WTC11 (cell line): ENCODE data around the gene ST8SIA3. TPM values are rescaled to one million over a fixed set of nuclear protein-coding genes. Genes with fewer than 3 reads are reported as not detected.

Source experiments
- ATAC-seq: fragments of 200-7000 bp; cut with Tn5 transposase; 2 replicates; pipeline ENCODE4 v1.10.0; 2021; ENCODE audit warnings: mild to moderate bottlenecking, moderate library complexity
- CTCF ChIA-PET: fragments of 300-600 bp; sonication (Branson Sonifier 250); formaldehyde crosslinking; loops from one replicate; lab custom pipeline; 2021; ENCODE audit warnings: antibody characterized with exemption; lab: Charles Lee
- POLR2A ChIA-PET: fragments of 350-600 bp; sonication (Branson Sonifier 250); formaldehyde crosslinking; loops from one replicate; lab custom pipeline; 2021; ENCODE audit warnings: antibody characterized with exemption; lab: Charles Lee
- DNase-seq: peaks from one replicate; pipeline ENCODE4 v3.0.0; 2021; ENCODE audit warnings: low spot score
- H3K27ac Mint-ChIP-seq: 2 replicates; pipeline ENCODE4 v1.8.0; 2021; ENCODE audit warnings: mixed read lengths
- H3K27me3 Mint-ChIP-seq: 2 replicates; pipeline ENCODE4 v1.8.0; 2021; ENCODE audit warnings: low read depth, mild to moderate bottlenecking, moderate library complexity, mixed read lengths
- H3K36me3 Mint-ChIP-seq: 2 replicates; pipeline ENCODE4 v1.8.0; 2021; ENCODE audit warnings: mixed read lengths
- H3K4me1 Mint-ChIP-seq: 2 replicates; pipeline ENCODE4 v1.8.0; 2022; ENCODE audit warnings: mixed read lengths
- H3K4me3 Mint-ChIP-seq: 2 replicates; pipeline ENCODE4 v1.8.0; 2021; ENCODE audit warnings: mild to moderate bottlenecking, moderate library complexity, mixed read lengths
- H3K9me3 Mint-ChIP-seq: 2 replicates; pipeline ENCODE4 v1.8.0; 2021; ENCODE audit warnings: mixed read lengths
- ATF1 ChIP-seq: sonication (generic); formaldehyde crosslinking; IDR thresholded peaks from 2 replicates; pipeline ENCODE4 v1.8.1; 2023; ENCODE audit warnings: mild to moderate bottlenecking, moderate library complexity, missing genetic modification reagents
- CREB1 ChIP-seq: sonication (generic); formaldehyde crosslinking; IDR thresholded peaks from 2 replicates; pipeline ENCODE4 v1.8.0; 2023; ENCODE audit warnings: mild to moderate bottlenecking, missing genetic modification reagents
- CTCF ChIP-seq: fragments of 200-600 bp; IDR thresholded peaks from 2 replicates; pipeline ENCODE4 v1.8.0; 2022; ENCODE audit warnings: antibody characterized with exemption
- E2F4 ChIP-seq: sonication (generic); formaldehyde crosslinking; IDR thresholded peaks from 2 replicates; pipeline ENCODE4 v1.8.1; 2022; ENCODE audit warnings: low read depth, mild to moderate bottlenecking, moderate library complexity, missing genetic modification reagents, borderline replicate concordance
- ELF4 ChIP-seq: sonication (generic); formaldehyde crosslinking; IDR thresholded peaks from 2 replicates; pipeline ENCODE4 v1.8.1; 2022; ENCODE audit warnings: low read depth, mild to moderate bottlenecking, moderate library complexity, missing genetic modification reagents
- ETV6 ChIP-seq: sonication (generic); formaldehyde crosslinking; IDR thresholded peaks from 2 replicates; pipeline ENCODE4 v1.8.1; 2022; ENCODE audit warnings: mild to moderate bottlenecking, missing genetic modification reagents
- HMGXB4 ChIP-seq: sonication (generic); formaldehyde crosslinking; IDR thresholded peaks from 2 replicates; pipeline ENCODE4 v1.8.1; 2023; ENCODE audit warnings: mild to moderate bottlenecking, moderate library complexity, missing genetic modification reagents
- JAZF1 ChIP-seq: fragments of 250-450 bp; sonication (Bioruptor Pico); IDR thresholded peaks from 2 replicates; pipeline ENCODE4 v1.9.0; 2021; ENCODE audit warnings: moderate library complexity, mild to moderate bottlenecking, inconsistent platforms
- NR1H2 ChIP-seq: sonication (generic); formaldehyde crosslinking; IDR thresholded peaks from 2 replicates; pipeline ENCODE4 v1.9.0; 2021; ENCODE audit warnings: mild to moderate bottlenecking, moderate library complexity, missing genetic modification reagents
- NR3C1 ChIP-seq: sonication (generic); formaldehyde crosslinking; conservative IDR thresholded peaks from 2 replicates; pipeline ENCODE4 v1.8.1; 2023; ENCODE audit warnings: low read depth, mild to moderate bottlenecking, missing genetic modification reagents
- SMAD3 ChIP-seq: sonication (generic); formaldehyde crosslinking; IDR thresholded peaks from 2 replicates; pipeline ENCODE4 v1.8.0; 2022; ENCODE audit warnings: missing genetic modification reagents, mild to moderate bottlenecking, borderline replicate concordance
- ZBTB21 ChIP-seq: sonication (generic); formaldehyde crosslinking; IDR thresholded peaks from 2 replicates; pipeline ENCODE4 v1.8.1; 2023; ENCODE audit warnings: mild to moderate bottlenecking, missing genetic modification reagents, borderline replicate concordance
- ZNF138 ChIP-seq: sonication (generic); formaldehyde crosslinking; conservative IDR thresholded peaks from 2 replicates; pipeline ENCODE4 v1.8.1; 2022; ENCODE audit warnings: mild to moderate bottlenecking, moderate library complexity, missing genetic modification reagents
- ZNF263 ChIP-seq: sonication (generic); formaldehyde crosslinking; IDR thresholded peaks from 2 replicates; pipeline ENCODE4 v1.8.1; 2022; ENCODE audit warnings: low read depth, mild to moderate bottlenecking, moderate library complexity, missing genetic modification reagents
- ZNF317 ChIP-seq: sonication (generic); formaldehyde crosslinking; IDR thresholded peaks from 2 replicates; pipeline ENCODE4 v1.8.1; 2023; ENCODE audit warnings: low read depth, mild to moderate bottlenecking, moderate library complexity, missing genetic modification reagents, borderline replicate concordance
- ZNF416 ChIP-seq: fragments of 250-450 bp; sonication (Bioruptor Pico); IDR thresholded peaks from 2 replicates; pipeline ENCODE4 v1.9.0; 2021; ENCODE audit warnings: mild to moderate bottlenecking, inconsistent platforms
- ZNF423 ChIP-seq: fragments of 250-450 bp; sonication (Bioruptor Pico); IDR thresholded peaks from 2 replicates; pipeline ENCODE4 v2.1.2; 2022; ENCODE audit warnings: mild to moderate bottlenecking, moderate library complexity
- ZNF671 ChIP-seq: fragments of 250-450 bp; sonication (Bioruptor Pico); IDR thresholded peaks from 2 replicates; pipeline ENCODE4 v1.8.0; 2021; ENCODE audit warnings: mild to moderate bottlenecking
- total RNA-seq: library from RNA; stranded (reverse); gene quantifications from 3 replicates; pipeline ENCODE4 v1.2.3, GENCODE V29; 2021
- TF ChIP-seq, protein P1 (sequence below): sonication (generic); formaldehyde crosslinking; IDR thresholded peaks from 2 replicates; pipeline ENCODE4 v1.8.1; 2023; ENCODE audit warnings: mild to moderate bottlenecking, missing genetic modification reagents, moderate library complexity
- TF ChIP-seq, protein P2 (sequence below): sonication (generic); formaldehyde crosslinking; IDR thresholded peaks from 2 replicates; pipeline ENCODE4 v1.8.0; 2023; ENCODE audit warnings: missing genetic modification reagents

ST8SIA3 gene
- total RNA-seq, 1 experiment from 2014 or later: 2.3 TPM

- CTCF ChIA-PET: interaction anchor here (2.5 kb wide), 1 partner anchor 85 kb away, joined by 11 read pairs; no protein-coding TSS in a partner anchor
- Mint-ChIP-seq H3K9me3 (no peaks in the 10 kb centered on the region), H3K4me1 (peaks cover 22% of the 10 kb centered on the region), H3K4me3 (peak overlapping the region; percentile 94), H3K36me3 (no peaks in the 10 kb centered on the region)
- POLR2A ChIA-PET: no interaction called here
- TF ChIP-seq CREB1 (CRISPR knock-in tag): no peak
- TF ChIP-seq HMGXB4 (CRISPR knock-in tag): no peak
- TF ChIP-seq, protein P1, sequence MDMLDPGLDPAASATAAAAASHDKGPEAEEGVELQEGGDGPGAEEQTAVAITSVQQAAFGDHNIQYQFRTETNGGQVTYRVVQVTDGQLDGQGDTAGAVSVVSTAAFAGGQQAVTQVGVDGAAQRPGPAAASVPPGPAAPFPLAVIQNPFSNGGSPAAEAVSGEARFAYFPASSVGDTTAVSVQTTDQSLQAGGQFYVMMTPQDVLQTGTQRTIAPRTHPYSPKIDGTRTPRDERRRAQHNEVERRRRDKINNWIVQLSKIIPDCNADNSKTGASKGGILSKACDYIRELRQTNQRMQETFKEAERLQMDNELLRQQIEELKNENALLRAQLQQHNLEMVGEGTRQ (CRISPR knock-in tag): no peak
- TF ChIP-seq ZNF416 (CRISPR knock-in tag): no peak
- TF ChIP-seq CTCF: no peak
- no peak for TF ChIP-seq JAZF1 (CRISPR knock-in tag)
- no peak for TF ChIP-seq ELF4
- TF ChIP-seq NR1H2: no peak
- TF ChIP-seq ATF1 (CRISPR knock-in tag): no peak
- no peak for TF ChIP-seq ZNF138 (CRISPR knock-in tag)
- no peak for TF ChIP-seq ZNF263 (CRISPR knock-in tag)
- TF ChIP-seq, all 79 proteins: peak for 0
- peak; percentile 25 for DNase-seq
- Mint-ChIP-seq H3K27me3 (peaks cover 40% of the 10 kb centered on the region), H3K27ac (no peak overlapping the region)
- peak; percentile 4 for ATAC-seq
Observed at GRCh38 chr18:57352761-57353136, 392 bp downstream of the ST8SIA3 start.

GRCh38 chr18:57353137-57353939, 981 bp downstream of the ST8SIA3 start:
- peak overlapping the region; percentile 94 for H3K4me3 Mint-ChIP-seq
- ATAC-seq (peak; percentile 62), DNase-seq (peak; percentile 65)
- TF ChIP-seq, protein P2, sequence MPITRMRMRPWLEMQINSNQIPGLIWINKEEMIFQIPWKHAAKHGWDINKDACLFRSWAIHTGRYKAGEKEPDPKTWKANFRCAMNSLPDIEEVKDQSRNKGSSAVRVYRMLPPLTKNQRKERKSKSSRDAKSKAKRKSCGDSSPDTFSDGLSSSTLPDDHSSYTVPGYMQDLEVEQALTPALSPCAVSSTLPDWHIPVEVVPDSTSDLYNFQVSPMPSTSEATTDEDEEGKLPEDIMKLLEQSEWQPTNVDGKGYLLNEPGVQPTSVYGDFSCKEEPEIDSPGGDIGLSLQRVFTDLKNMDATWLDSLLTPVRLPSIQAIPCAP (CRISPR knock-in tag): no peak; the same call in 1 of the 2 replicates
- TF ChIP-seq NR3C1 (CRISPR knock-in tag) (0 out of 2 replicates have a peak, but pooled peaks have one; percentile 33), E2F4 (no peak), ZBTB21 (peak; percentile 44; the same call in 1 of the 2 replicates), ETV6 (CRISPR knock-in tag) (0 out of 2 replicates have a peak, but pooled peaks have one; percentile 1), ZNF317 (CRISPR knock-in tag) (no peak), ZNF423 (CRISPR knock-in tag) (peak; percentile 82), SMAD3 (no peak), ZNF671 (CRISPR knock-in tag) (no peak)
- H3K27me3 Mint-ChIP-seq: peaks cover 40% of the 10 kb centered on the region
- ChIA-PET POLR2A (interaction anchor here (1.0 kb wide), 1 partner anchor 80 kb away, joined by 3 read pairs; no protein-coding TSS in a partner anchor), CTCF (interaction anchor here (0.5 to 2.5 kb wide), 2 partner anchors 85 to 561 kb away, joined by 3 to 11 read pairs; no protein-coding TSS in a partner anchor)
- H3K36me3 Mint-ChIP-seq: no peaks in the 10 kb centered on the region
- H3K4me1 Mint-ChIP-seq: peaks cover 22% of the 10 kb centered on the region
- no peak overlapping the region for H3K27ac Mint-ChIP-seq
- H3K9me3 Mint-ChIP-seq: no peaks in the 10 kb centered on the region
